Left lung (tissue), 10 donors: ENCODE data around the gene TMBIM4. TPM values are rescaled to one million over a fixed set of nuclear protein-coding genes. Genes with fewer than 3 reads are reported as not detected.

Experiments
- ATAC-seq: fragments of 200-7000 bp; cut with Tn5 transposase; one replicate; pipeline ENCODE4 v1.9.1; 2020; ENCODE audit warnings: moderate library complexity
- DNase-seq, 4 donors: peaks; one replicate each; pipeline ENCODE4 v3.0.0-alpha.2; 2013 to 2020
- H3K27ac ChIP-seq, 2 donors: fragments of 200-600 bp; sonication (generic) in 1 of 2; one replicate each; pipeline versions ENCODE4 v1.5.0 to v1.8.0; 2020 to 2021
- H3K27me3 ChIP-seq, 2 donors: fragments of 200-600 bp; sonication (generic) in 1 of 2; one replicate each; pipeline versions ENCODE4 v1.5.0 to v1.8.0; 2020 to 2021
- H3K36me3 ChIP-seq, 2 donors: fragments of 200-600 bp; sonication (generic) in 1 of 2; one replicate each; pipeline versions ENCODE4 v1.5.0 to v1.8.0; 2020 to 2021
- H3K4me1 ChIP-seq, 2 donors: fragments of 200-600 bp; one replicate each; pipeline ENCODE4 v1.8.0; 2021
- H3K4me3 ChIP-seq, 2 donors: fragments of 200-600 bp; sonication (generic) in 1 of 2; one replicate each; pipeline versions ENCODE4 v1.5.0 to v1.8.0; 2020 to 2021; ENCODE audit warnings: mild to moderate bottlenecking in 1 of 2
- H3K9me3 ChIP-seq, 2 donors: fragments of 200-600 bp; sonication (generic) in 1 of 2; one replicate each; pipeline versions ENCODE4 v1.5.0 to v1.8.0; 2020 to 2021
- CTCF ChIP-seq, 2 donors: fragments of 200-600 bp; sonication (generic) in 1 of 2; IDR thresholded peaks; one replicate each; pipeline versions ENCODE4 v1.5.0 to v1.8.0; 2021; ENCODE audit warnings: antibody characterized with exemption in 2 of 2
- intact Hi-C, 2 donors: fragments of 100-400 bp; cut with DNase I; formaldehyde crosslinking; loops; one replicate each; pipeline versions ENCODE4 v1.11.2 to v1.14.2; 2022
- polyA plus RNA-seq, 6 donors: library from polyadenylated mRNA; unstranded; fragments of 120-200 nt; gene quantifications; one replicate each; pipeline ENCODE4 v1.2.1, GENCODE V29; 2013; ENCODE audit not compliant: insufficient read length in 6 of 6
- total RNA-seq, 2 donors: library from RNA; stranded (reverse); fragmentation: NEBNext Ultra II Directional; extraction: Animal tissue kit (Norgen Biotek cat#: 25700); gene quantifications; one replicate each; pipeline ENCODE4 v1.2.1, GENCODE V29; 2021
- donor health status: DM: no; HTN: yes; CAD: no.
- donor health status: DM: no; HTN: no; CAD: no.

TMBIM4 gene
- total and polyA plus RNA-seq, 8 donors = 106 to 152 (median 117) TPM

GRCh38 chr12:66120477-66120876 is 49.3 kb downstream of the TMBIM4 start:
- no peaks in the 10 kb centered on the region for H3K9me3 ChIP-seq
- peaks cover 0 to 55% of the 10 kb centered on the region in 2 donors for H3K36me3 ChIP-seq
- H3K4me3 ChIP-seq = no peak overlapping the region
- H3K27me3 ChIP-seq = no peaks in the 10 kb centered on the region
- ATAC-seq (no peak), DNase-seq (no peak)
- intact Hi-C loops = no loop called here
- no peak for TF ChIP-seq CTCF (IDR thresholded peaks at IDR 0.05)
- no peaks in the 10 kb centered on the region for H3K4me1 ChIP-seq
- no peak overlapping the region for H3K27ac ChIP-seq

- no peak for TF ChIP-seq CTCF (IDR thresholded peaks at IDR 0.05)
- ATAC-seq (no peak), DNase-seq (no peak)
- no peaks in the 10 kb centered on the region for H3K4me1 ChIP-seq
- peaks cover 0 to 49% of the 10 kb centered on the region in 2 donors for H3K36me3 ChIP-seq
- no peaks in the 10 kb centered on the region for H3K9me3 ChIP-seq
- no peaks in the 10 kb centered on the region for H3K27me3 ChIP-seq
- no peak overlapping the region for H3K4me3 ChIP-seq
- no peak overlapping the region for H3K27ac ChIP-seq
- intact Hi-C loops = no loop called here
Measured at GRCh38 chr12:66119870-66120241, 49.9 kb downstream of the TMBIM4 start.

- Histone ChIP-seq H3K27ac (no peak overlapping the region), H3K27me3 (no peaks in the 10 kb centered on the region), H3K4me1 (no peaks in the 10 kb centered on the region), H3K4me3 (no peak overlapping the region), H3K36me3 (peaks cover 0 to 44% of the 10 kb centered on the region in 2 donors), H3K9me3 (no peaks in the 10 kb centered on the region)
- DNase-seq (no peak), ATAC-seq (no peak)
- intact Hi-C loops = no loop called here
- TF ChIP-seq CTCF (IDR thresholded peaks at IDR 0.05) = no peak
Measured at GRCh38 chr12:66119229-66119869, 50.4 kb downstream of the TMBIM4 start.

DNA sequence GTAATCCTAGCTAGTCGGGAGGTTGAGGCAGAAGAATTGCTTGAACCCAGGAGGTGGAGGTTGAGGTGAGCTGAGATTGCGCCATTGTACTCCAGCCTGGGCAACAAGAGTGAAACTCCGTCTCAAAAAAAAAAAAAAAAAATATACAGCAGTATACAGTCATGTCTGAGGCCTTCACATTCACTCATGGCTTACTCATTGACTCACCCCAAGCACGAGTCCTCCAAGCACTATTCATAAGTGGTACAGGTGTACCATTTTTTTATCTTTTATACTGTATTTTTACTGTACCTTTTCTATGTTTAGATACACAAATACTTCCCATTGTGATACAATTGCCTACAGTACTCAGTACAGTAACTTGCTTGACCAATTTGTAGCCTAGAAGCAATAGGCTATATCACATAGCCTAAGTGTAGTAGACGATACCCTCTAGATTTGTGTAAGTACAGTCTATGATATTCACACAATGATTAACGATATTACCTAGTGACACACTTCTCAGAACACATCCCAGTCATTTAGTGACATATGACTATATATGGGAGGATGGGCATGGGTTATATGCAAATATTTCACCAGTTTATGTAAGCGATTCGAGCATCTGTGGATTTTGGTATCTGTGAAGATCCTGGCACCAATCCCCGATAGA is 51.4 kb downstream of the TMBIM4 start:
- TF ChIP-seq CTCF (IDR thresholded peaks at IDR 0.05) = no peak
- Histone ChIP-seq H3K4me3 (no peak overlapping the region), H3K36me3 (peaks cover 0 to 34% of the 10 kb centered on the region in 2 donors), H3K9me3 (no peaks in the 10 kb centered on the region), H3K27ac (no peak overlapping the region), H3K27me3 (no peaks in the 10 kb centered on the region), H3K4me1 (no peaks in the 10 kb centered on the region)
- intact Hi-C loops = no loop called here
- no peak for ATAC-seq
- no peak for DNase-seq

- no peak for DNase-seq
- H3K27me3 ChIP-seq = no peaks in the 10 kb centered on the region
Measured at GRCh38 chr12:66117242-66117641, 52.6 kb downstream of the TMBIM4 start.

More at GRCh38 chr12:66117242-66117641, 52.6 kb downstream of the TMBIM4 start:
- no peak for TF ChIP-seq CTCF (IDR thresholded peaks at IDR 0.05)
- H3K4me3 ChIP-seq = no peak overlapping the region
- no peaks in the 10 kb centered on the region for H3K9me3 ChIP-seq
- no peak for ATAC-seq
- no peak overlapping the region for H3K27ac ChIP-seq
- H3K4me1 ChIP-seq = no peaks in the 10 kb centered on the region
- peaks cover 0 to 23% of the 10 kb centered on the region in 2 donors for H3K36me3 ChIP-seq
- intact Hi-C loops = no loop called here
